GM13977 (cell line): ENCODE data around the gene CDC42SE2.

Experiments used
- DNase-seq: peaks from one replicate; pipeline ENCODE4 v3.0.0; 2012; ENCODE audit warnings: low spot score
- CTCF ChIP-seq: IDR thresholded peaks from 2 replicates; pipeline ENCODE4 v1.5.1; 2012; ENCODE audit warnings: mild to moderate bottlenecking, control low read depth; ENCODE audit not compliant: insufficient read depth; ENCODE audit errors: extremely low read depth, missing control alignments
- in situ Hi-C: fragments of 300-500 bp; cut with MboI; formaldehyde crosslinking; loops from one replicate; pipeline ENCODE4 v1.12.0; 2022; ENCODE audit warnings: low sequenced_read_pairs, low pct_unique_long_range_greater_than_20kb, mixed read lengths, inconsistent platforms; ENCODE audit not compliant: unreplicated experiment

The CDC42SE2 gene

GRCh38 chr5:131228646-131229045 is 35.2 kb upstream of the CDC42SE2 start:
- in situ Hi-C loops = no loop called here
- no peak for DNase-seq
- no peak for TF ChIP-seq CTCF

GRCh38 chr5:131229623-131230022 is 34.2 kb upstream of the CDC42SE2 start:
- DNase-seq = no peak
- TF ChIP-seq CTCF = no peak
- in situ Hi-C loops = no loop called here

- in situ Hi-C loops = no loop called here
- no peak for DNase-seq
These were observed 33.4 kb upstream of the CDC42SE2 start for GRCh38 chr5:131230406-131230805.

GRCh38 chr5:131239686-131240085 is 24.2 kb upstream of the CDC42SE2 start:
- DNase-seq = no peak
- in situ Hi-C loops = no loop called here

More at GRCh38 chr5:131230406-131230805, 33.4 kb upstream of the CDC42SE2 start:
- TF ChIP-seq CTCF = no peak

GRCh38 chr5:131242728-131243255 is 21.1 kb upstream of the CDC42SE2 start:
- in situ Hi-C loops = no loop called here
- DNase-seq = no peak
- no peak for TF ChIP-seq CTCF

More at GRCh38 chr5:131239686-131240085, 24.2 kb upstream of the CDC42SE2 start:
- TF ChIP-seq CTCF = no peak

GRCh38 chr5:131245312-131245711 is 18.5 kb upstream of the CDC42SE2 start:
- no peak for TF ChIP-seq CTCF
- no peak for DNase-seq
- in situ Hi-C loops = no loop called here

- in situ Hi-C loops = no loop called here
- DNase-seq = no peak
These were observed 17.9 kb upstream of the CDC42SE2 start for GRCh38 chr5:131245948-131246347.

More at GRCh38 chr5:131245948-131246347, 17.9 kb upstream of the CDC42SE2 start:
- TF ChIP-seq CTCF = no peak
